Ramos (cell line): ENCODE data around the gene RAI2.

ENCODE experiments used
- in situ Hi-C: fragments of 300-500 bp; cut with MboI; formaldehyde crosslinking; loops from one replicate; pipeline ENCODE4 v1.14.3; 2022; ENCODE audit warnings: low sequenced_read_pairs; ENCODE audit not compliant: unreplicated experiment

RAI2 gene

DNA sequence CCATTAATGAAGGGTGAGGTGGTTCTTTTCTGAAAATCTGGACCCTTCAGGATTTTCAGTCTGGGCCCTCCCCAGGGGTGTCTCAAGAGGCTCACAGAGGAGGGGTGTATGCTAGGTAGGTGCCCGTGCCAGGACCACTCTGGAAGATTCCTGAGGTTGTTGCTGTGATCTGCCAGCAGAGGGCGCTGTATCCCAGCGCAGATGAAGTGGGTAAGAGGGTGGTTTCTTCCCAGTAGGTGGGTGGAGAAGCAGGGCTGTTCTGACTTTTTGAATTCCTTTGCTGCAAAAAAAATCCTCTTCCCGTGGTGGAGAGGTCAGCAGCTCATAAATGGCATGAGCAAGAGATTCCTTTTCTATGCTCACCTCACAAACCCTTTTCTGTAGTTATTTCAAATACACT, 72.7 kb downstream of the RAI2 start:
- in situ Hi-C loops: loop anchor here (25.0 kb wide), 2 partner anchors 599 to 1549 kb away; partner anchors contain the start of gene PDHA1

GRCh38 chrX:17787557-17787956, 73.5 kb downstream of the RAI2 start:
- in situ Hi-C loops: loop anchor here (25.0 kb wide), 2 partner anchors 600 to 1550 kb away; partner anchors contain the start of gene PDHA1

- in situ Hi-C loops: loop anchor here (25.0 kb wide), 2 partner anchors 601 to 1551 kb away; partner anchors contain the start of gene PDHA1
These were observed 74.3 kb downstream of the RAI2 start for GRCh38 chrX:17786554-17787347.

DNA sequence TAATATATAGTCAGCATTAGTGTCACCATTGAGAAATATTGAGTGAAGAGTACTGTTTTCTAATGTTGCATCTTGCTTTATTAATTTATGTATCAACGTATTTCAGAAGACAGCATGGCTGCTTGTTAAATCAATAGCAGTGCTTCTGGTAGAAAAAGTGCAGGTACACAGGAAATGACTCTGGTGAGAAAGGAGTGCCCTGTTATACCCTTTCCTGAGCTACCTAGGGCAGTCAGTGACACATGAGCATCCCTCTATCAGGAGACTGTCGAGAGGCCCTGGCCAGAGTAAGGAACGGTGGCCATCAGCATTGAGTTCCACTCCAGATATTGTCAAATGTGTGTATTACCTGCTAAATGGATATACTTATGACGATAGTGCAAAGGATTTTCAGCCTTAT, 81.7 kb downstream of the RAI2 start:
- in situ Hi-C loops: loop anchor here (25.0 kb wide), 2 partner anchors 608 to 1558 kb away; partner anchors contain the start of gene PDHA1

DNA sequence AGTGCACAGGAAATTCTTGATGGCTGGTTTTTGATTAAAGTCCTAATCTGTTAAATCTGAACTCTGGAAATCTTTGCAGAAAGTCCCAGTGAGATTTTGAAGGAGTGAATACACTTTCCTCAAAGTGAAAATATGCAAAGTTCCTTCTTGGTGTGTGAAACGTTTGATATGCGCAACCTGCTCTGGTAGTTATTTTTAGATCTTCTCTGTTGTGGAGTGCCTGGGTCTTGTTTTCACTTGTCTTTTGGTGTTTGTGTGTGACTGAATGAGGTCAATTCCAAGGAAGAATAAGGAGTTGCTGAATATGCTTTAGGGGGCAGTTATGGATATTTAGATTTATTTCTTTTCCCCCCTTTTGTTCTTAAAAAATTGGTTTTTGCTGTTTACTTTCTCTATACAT, 82.1 kb downstream of the RAI2 start:
- in situ Hi-C loops: loop anchor here (25.0 kb wide), 2 partner anchors 608 to 1558 kb away; partner anchors contain the start of gene PDHA1

DNA sequence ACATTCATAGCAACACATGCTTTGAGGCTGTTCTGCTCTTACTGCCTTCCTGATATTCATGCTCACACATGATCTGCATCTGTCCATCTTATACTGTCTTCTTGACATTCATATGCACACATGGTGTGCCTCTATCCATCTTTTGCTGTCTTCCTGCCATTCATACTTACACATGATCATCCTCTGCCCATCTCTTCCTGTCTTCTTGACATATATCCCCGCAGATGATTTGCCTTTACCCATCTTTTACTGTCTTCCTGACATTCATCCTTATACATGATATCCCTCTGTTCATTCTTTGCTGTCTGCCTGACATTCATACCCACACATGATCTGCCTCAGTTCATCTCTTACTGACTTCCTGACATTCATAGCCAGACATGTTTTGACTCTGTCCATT, 87.0 kb downstream of the RAI2 start:
- in situ Hi-C loops: no loop called here

GRCh38 chrX:17773221-17773876, 87.7 kb downstream of the RAI2 start:
- in situ Hi-C loops: no loop called here

GRCh38 chrX:17769701-17770269, 91.3 kb downstream of the RAI2 start:
- in situ Hi-C loops: no loop called here

DNA sequence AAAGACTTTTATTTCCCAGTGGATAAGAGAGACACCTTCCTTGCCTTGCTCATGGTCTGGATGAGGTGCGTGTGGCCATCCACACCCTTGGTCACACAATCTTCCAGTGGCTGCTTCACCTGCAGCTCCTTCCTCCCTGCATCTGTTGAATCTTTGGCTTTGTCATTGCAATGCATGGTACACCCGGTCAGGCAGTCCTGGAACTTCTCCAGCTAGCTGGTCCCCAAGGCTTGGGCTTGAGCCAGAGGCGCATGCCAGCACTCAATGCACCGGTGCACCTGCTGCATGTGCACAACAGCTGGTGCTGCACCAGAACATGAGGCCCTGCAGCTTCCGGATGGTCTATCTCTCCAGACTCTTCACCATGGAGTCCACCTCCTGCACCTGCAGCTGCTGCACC, 92.1 kb downstream of the RAI2 start:
- in situ Hi-C loops: no loop called here

GRCh38 chrX:17767734-17768133, 93.4 kb downstream of the RAI2 start:
- in situ Hi-C loops: no loop called here

- in situ Hi-C loops: no loop called here
These were observed 101.1 kb downstream of the RAI2 start for GRCh38 chrX:17759990-17760389.

GRCh38 chrX:17758382-17758781, 102.7 kb downstream of the RAI2 start:
- in situ Hi-C loops: no loop called here

GRCh38 chrX:17750436-17750835, 110.7 kb downstream of the RAI2 start:
- in situ Hi-C loops: no loop called here
